ENCODE measurements around the gene GRID1.

- TF ChIP-seq EZH2 (IDR thresholded peaks at IDR 0.05; ENCODE audit: insufficient read depth, poor library complexity, severe bottlenecking) (no peak), EZH2phosphoT487 (IDR thresholded peaks at IDR 0.05; ENCODE audit: insufficient read depth, low read depth) (no peak)
Observed at GRCh38 chr10:86389441-86390193, 23.0 kb upstream of the GRID1 start.
